ENCODE data around the gene TAX1BP1. TPM values are rescaled to one million over a fixed set of nuclear protein-coding genes. Genes with fewer than 3 reads are reported as not detected.

The TAX1BP1 gene
- total RNA-seq, 1 experiment from 2014 or later = 58.3 TPM

DNA sequence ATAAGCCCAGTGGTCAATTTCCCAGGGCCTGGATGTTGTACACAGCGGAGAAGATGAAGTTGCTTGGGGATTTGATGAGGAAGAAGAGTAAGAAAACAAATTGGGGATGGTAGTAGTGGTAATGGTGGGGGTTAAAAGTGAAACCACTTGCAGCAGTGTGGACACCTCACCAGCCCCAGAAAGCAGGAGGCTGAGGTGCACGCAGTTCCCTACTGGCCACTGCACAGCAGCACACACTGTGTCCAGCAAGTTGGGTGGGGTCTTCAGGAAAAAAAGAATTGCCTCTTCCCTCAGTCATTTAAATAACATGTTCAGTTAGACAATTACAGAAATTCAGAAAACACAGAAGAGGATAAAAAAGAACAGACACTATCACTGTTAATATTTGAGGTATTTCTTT, 96.6 kb downstream of the TAX1BP1 start:
- H3K4me1 Mint-ChIP-seq = peaks cover 11 to 13% of the 10 kb centered on the region in 2 experiments
- no peak overlapping the region for H2BK20ac ChIP-seq (ENCODE audit: low read depth, low read length, poor library complexity, severe bottlenecking)
- no peak overlapping the region for H2AK5ac ChIP-seq (ENCODE audit: insufficient read length, low read length)
- H3K4me1 ChIP-seq (ENCODE audit: insufficient read depth, low read length) = no peaks in the 10 kb centered on the region
- H3K4ac ChIP-seq (ENCODE audit: low read depth, low read length) = no peak overlapping the region
- no peak overlapping the region for H3K23ac ChIP-seq (ENCODE audit: insufficient read length, low read depth, low read length)
- H3K79me2 ChIP-seq (ENCODE audit: insufficient read depth, low read length) = no peaks in the 10 kb centered on the region
- no peaks in the 10 kb centered on the region for H3K9me3 ChIP-seq (ENCODE audit: control insufficient read depth, low read depth, low read length)
- H3K9me3 Mint-ChIP-seq = no peaks in the 10 kb centered on the region
- H3K27ac ChIP-seq (ENCODE audit: insufficient read length, low read depth, low read length) = no peak overlapping the region
- H3T11ph ChIP-seq (ENCODE audit: low read length) = no peak overlapping the region
- no peak overlapping the region for H3K56ac ChIP-seq (ENCODE audit: insufficient read length, low read depth, low read length)
- TF ChIP-seq, protein P1, sequence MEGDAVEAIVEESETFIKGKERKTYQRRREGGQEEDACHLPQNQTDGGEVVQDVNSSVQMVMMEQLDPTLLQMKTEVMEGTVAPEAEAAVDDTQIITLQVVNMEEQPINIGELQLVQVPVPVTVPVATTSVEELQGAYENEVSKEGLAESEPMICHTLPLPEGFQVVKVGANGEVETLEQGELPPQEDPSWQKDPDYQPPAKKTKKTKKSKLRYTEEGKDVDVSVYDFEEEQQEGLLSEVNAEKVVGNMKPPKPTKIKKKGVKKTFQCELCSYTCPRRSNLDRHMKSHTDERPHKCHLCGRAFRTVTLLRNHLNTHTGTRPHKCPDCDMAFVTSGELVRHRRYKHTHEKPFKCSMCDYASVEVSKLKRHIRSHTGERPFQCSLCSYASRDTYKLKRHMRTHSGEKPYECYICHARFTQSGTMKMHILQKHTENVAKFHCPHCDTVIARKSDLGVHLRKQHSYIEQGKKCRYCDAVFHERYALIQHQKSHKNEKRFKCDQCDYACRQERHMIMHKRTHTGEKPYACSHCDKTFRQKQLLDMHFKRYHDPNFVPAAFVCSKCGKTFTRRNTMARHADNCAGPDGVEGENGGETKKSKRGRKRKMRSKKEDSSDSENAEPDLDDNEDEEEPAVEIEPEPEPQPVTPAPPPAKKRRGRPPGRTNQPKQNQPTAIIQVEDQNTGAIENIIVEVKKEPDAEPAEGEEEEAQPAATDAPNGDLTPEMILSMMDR (conservative IDR thresholded peaks at IDR 0.05) = no peak
- no peaks in the 10 kb centered on the region for H3K27me3 Mint-ChIP-seq (ENCODE audit: low read depth)
- no peak overlapping the region for H3K14ac ChIP-seq (ENCODE audit: insufficient read depth, low read length)
- no peaks in the 10 kb centered on the region for H3K79me1 ChIP-seq (ENCODE audit: insufficient read depth, low read depth, low read length, poor library complexity, severe bottlenecking)
- H2BK12ac ChIP-seq (ENCODE audit: insufficient read length, low read depth, low read length) = no peak overlapping the region
- H4K5ac ChIP-seq (ENCODE audit: insufficient read length, low read depth, low read length) = no peak overlapping the region
- H4K20me1 ChIP-seq (ENCODE audit: control insufficient read depth, insufficient read depth, insufficient read length) = no peaks in the 10 kb centered on the region
- no CpG with 5 or more reads among the region's 2 CpGs for WGBS (ENCODE audit: extremely low coverage, insufficient read length, low lambda C conversion rate)
- no peak overlapping the region for H3K9ac ChIP-seq (ENCODE audit: extremely low read depth, insufficient read length, low read length)
- H3K27ac Mint-ChIP-seq = peak overlapping the region in 1 of 3 experiments; percentile 12; a peak in 1 of 7 replicates
- no peak overlapping the region for H2AFZ ChIP-seq (ENCODE audit: low read length)
- H3K18ac ChIP-seq (ENCODE audit: insufficient read length, low read depth, low read length) = no peak overlapping the region
- no peak overlapping the region for H3K4me2 ChIP-seq (ENCODE audit: insufficient read depth, insufficient read length, low read length)
- no peak overlapping the region for H2BK5ac ChIP-seq (ENCODE audit: insufficient read length, low read length)
- H3K27me3 ChIP-seq (ENCODE audit: insufficient read depth, low read length) = 0 out of 2 replicates have a peak, but pooled peaks cover 2% of the 10 kb centered on the region
- H3K4me3 Mint-ChIP-seq = no peak overlapping the region
- no peak overlapping the region for H4K8ac ChIP-seq (replicated peaks; ENCODE audit: insufficient read length, low read depth, low read length)
- no peaks in the 10 kb centered on the region for H3K23me2 ChIP-seq (ENCODE audit: insufficient read length, low read depth, low read length, poor library complexity, severe bottlenecking)
- H2BK120ac ChIP-seq (ENCODE audit: low read depth, low read length, poor library complexity, severe bottlenecking) = no peak overlapping the region
- H4K91ac ChIP-seq (ENCODE audit: insufficient read length, low read depth, low read length) = no peak overlapping the region
- peaks cover 0 to 9% (median 0%) of the 10 kb centered on the region in 3 experiments; a peak in 2 of 7 replicates for H3K36me3 Mint-ChIP-seq (ENCODE audit: insufficient read depth in 1 of 3, low read depth in 3 of 3)
- DNase-seq = no peak
- H2BK15ac ChIP-seq (ENCODE audit: low read depth, low read length) = no peak overlapping the region

Measured in H9 (cell line).